ENCODE measurements around the gene GVQW3.

GVQW3 gene

GRCh38 chr11:76380977-76381719 is at the start of gene GVQW3, which contains the start of gene THAP12:
GVQW3 (plus strand) TSS chr11:76381323; CDS start chr11:76381829, 506 bp downstream.
THAP12 (minus strand) TSS chr11:76381132; CDS start chr11:76380836, 296 bp downstream.
- DNase-seq (ENCODE audit: low spot score): peak; percentile 95

GRCh38 chr11:76334826-76335389 is 46.2 kb upstream of the GVQW3 start:
- no peak for DNase-seq (ENCODE audit: low spot score)

DNA sequence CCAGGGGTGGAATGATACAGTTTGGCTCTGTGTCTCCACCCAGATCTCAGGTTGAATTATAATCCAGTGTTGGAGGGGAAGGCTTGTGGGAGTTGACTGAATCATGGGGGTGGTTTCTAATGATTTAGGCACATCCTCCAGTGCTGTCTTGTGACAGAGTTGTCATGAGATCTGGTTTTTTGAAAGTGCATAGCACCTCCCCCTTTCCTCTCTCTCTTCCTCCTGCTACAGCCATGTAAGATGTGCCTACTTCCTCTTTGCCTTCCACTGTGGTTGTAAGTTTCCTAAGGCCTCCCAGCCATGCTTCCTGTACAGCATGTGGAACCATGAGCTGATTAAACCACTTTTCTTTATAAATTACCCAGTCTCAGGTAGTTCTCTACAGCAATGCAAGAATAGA is 45.3 kb upstream of the GVQW3 start:
- no peak for DNase-seq (ENCODE audit: low spot score)

DNA sequence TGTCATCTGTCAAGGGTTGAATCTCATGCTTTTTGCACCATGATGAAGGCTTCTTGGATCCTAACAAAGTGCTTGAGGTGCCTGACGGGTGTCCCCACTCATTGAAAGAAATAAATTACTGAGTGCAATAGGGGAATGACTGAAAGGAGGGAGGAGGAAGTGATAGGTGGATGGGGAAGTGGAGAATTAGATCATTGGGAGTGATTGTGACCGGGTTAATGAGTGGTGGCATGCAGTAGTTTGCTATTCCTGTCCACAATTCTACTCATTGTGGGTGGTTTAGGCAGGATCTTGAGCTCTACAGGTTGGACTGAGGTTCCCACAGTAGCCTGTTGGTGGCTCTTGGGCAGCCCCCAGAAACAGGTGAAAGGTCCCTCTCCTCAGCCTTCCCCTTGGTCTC is 44.5 kb upstream of the GVQW3 start:
- DNase-seq (ENCODE audit: low spot score): no peak

DNA sequence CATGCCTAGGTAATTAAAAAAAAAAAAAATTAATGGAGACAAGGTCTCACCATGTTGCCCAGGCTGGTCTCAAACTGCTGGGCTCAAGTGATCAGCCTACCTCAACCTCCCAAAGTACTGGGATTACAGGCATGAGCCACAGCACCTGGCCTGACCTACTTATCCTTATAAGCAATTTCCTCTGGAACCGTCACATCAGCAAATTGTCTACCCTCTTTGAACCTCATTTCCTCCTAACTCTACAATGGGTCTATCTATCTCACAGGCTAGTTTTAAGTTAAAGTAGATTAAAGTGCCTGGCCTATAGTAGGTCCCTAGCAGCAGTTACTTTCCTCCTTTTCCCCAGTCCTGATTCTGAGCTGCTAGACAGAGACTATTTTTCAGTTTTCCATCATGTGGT is 43.7 kb upstream of the GVQW3 start:
- no peak for DNase-seq (ENCODE audit: low spot score)

- DNase-seq (ENCODE audit: low spot score): no peak
Measured at GRCh38 chr11:76337923-76338322, 43.2 kb upstream of the GVQW3 start.

DNA sequence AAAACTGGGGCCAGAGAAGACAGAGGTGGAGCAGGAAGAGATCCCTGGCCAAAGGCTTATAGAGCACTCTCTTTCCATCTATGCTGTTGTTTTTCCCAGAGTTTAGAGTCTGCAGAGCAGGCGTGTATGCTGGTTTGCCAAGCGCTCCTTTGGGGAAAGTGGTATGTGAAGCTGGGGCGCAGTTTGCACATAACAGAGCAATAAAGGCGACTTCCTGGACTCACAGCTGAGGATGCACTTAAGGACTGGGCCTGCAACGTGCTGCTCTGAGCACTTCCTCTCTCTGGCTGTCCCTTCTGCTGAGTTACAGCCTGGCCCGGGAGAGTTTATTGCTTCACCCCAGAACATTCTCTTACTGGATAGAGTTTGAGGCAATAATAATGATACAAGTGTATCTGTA is 41.9 kb upstream of the GVQW3 start:
- no peak for DNase-seq (ENCODE audit: low spot score)

- no peak for DNase-seq (ENCODE audit: low spot score)
Measured at GRCh38 chr11:76347466-76347865, 33.7 kb upstream of the GVQW3 start.

DNA sequence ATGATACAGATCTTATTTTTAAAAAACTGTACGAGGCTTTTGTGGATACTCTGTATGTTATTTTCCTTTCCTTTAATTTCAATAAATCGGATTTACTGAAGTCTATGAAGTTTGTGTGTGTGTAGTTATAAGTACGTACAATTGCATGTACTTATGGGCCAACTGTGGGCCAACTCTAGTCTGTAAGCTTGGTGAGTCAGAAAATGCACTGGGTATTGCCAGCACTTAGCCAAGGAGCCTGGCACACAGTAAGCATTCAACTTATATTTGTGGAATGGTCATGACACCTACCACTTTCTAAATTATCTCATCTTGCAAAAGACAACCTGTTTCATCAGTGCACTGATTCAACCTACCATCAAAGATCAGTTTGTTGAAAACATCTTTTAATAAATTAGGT is 32.8 kb upstream of the GVQW3 start:
- DNase-seq (ENCODE audit: low spot score): no peak

DNA sequence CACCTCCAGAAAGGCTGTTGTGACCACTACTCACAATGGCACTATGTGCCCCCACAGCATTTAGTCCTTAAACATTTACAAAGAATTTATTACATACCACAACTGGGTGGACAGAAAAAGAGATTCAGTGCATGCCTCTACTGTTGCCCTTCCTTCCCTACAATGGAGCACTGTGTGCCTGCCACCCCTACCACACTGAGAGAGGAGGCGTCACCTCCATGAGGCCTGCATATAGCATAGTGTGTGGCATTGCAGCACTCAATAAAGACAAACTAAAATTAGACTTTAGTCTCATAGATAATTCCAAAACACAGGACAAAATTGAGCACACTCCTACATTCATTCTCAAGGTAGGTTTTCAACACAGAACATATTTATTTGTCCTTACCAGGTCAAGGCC is 26.0 kb upstream of the GVQW3 start:
- no peak for DNase-seq (ENCODE audit: low spot score)

DNA sequence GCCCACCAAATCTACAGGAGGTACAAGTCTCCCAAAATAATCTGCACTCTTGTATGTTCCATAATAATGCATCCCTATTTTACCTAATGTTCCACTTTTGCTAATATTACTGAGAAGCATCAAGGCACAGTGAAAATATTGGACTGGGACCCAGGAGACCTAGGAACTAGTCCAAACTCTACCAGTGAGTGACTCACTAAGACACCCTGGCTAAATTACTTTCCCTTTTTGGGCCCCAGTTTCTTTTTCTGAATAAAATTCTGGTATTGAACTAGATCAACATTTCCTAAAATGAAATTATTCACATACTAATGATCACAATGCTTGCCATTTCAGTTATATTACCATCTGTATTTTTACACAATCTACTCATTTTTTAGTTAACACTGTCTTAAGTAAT is 19.7 kb upstream of the GVQW3 start:
- DNase-seq (ENCODE audit: low spot score): no peak

DNA sequence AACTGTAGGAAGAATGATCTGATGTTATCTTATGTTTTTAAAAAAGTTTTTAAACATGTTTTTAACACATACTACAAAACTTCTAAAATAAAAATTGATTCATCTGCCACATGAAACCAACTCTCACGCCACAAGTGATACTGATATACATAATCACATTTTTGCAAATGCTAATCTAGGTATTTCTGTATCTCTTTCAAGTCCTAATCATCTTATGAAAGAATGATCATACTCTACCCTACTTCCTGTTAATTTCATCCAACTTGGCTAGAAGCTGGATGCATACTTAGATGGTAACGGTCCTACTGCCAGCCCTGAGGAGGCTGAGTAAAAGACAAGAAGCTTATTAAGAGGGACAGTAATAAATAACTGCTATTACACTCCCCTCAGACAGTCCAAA is 19.3 kb upstream of the GVQW3 start:
- DNase-seq (ENCODE audit: low spot score): no peak

DNA sequence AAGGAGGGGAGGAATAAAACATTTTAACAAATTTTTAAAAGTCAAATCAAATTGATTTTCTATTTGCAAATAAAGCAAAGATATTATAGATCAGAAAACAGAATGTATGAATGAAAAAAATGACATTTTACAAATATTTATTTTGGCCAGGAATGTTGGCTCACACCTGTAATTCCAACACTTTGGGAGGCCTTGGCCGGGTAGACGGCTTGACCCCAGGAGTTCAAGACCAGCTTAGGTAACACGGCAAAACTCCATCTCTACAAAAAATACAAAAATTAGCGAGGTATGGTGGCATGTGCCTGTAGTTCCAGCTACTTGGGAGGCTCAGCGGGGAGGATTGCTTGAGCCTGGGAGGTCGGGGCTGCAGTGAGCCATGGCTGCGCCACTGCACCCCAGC is 18.4 kb upstream of the GVQW3 start:
- no peak for DNase-seq (ENCODE audit: low spot score)

- DNase-seq (ENCODE audit: low spot score): no peak
Measured at GRCh38 chr11:76365038-76365679, 16.0 kb upstream of the GVQW3 start.

DNA sequence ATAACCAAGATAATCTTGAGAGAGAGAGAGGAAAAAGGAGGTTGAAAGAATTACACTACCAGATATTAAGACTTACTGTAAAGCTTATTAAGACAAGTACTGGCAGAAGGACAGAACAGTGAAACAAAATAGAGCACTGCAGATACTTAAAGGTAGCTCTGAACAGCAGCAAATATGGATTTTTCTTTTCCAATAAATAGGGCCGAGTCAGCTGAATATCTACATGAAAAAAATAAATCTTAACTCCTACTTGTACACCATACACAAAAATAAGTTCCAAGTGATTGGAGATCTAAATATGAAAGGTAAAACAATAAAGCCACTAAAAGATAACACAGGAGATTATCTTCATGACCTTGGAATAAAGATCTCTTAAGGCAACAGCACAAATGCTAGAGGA is 12.6 kb upstream of the GVQW3 start:
- DNase-seq (ENCODE audit: low spot score): no peak

DNA sequence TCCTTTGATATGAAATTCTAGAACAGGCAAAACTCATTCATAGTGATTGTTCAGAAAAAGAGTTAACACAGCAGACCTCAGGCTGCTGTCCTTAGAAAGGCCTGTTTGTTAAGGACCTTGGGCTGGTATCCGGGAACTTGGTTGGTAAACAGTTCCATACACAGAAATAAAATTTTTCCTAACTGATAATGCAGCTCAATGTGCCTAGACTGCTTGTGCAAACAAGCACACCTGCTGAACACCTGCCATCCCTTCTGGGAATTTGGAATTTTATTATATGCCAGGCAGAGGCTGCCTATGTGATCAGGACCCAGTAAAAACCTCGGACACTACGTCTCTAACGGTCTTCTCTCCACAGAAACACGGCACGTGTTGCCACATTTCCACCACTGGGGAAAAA is 11.7 kb upstream of the GVQW3 start:
- no peak for DNase-seq (ENCODE audit: low spot score)

- no peak for DNase-seq (ENCODE audit: low spot score)
Measured at GRCh38 chr11:76371170-76371569, 10.0 kb upstream of the GVQW3 start.

- no peak for DNase-seq (ENCODE audit: low spot score)
Measured at GRCh38 chr11:76376746-76377558, 4.2 kb upstream of the GVQW3 start.

DNA sequence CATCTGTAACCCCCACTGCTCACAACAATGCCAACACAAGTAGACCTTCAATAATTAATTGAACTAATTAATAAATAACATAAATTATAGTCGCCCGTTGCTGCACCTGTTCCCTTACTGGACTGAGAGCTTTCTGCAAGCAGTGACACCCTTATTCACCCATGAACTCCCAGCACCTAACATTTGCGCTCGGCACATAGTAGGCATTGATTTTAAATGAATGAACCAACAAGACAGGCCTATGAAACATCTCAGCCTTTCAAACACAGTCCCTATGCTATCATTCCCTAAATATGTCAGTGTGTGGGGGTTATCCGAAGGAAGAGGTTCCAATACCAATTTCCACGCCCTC is 1.3 kb upstream of the GVQW3 start:
- DNase-seq (ENCODE audit: low spot score): no peak

GRCh38 chr11:76380159-76380976 is 755 bp upstream of the GVQW3 start:
- DNase-seq (ENCODE audit: low spot score): peak; percentile 25

DNA sequence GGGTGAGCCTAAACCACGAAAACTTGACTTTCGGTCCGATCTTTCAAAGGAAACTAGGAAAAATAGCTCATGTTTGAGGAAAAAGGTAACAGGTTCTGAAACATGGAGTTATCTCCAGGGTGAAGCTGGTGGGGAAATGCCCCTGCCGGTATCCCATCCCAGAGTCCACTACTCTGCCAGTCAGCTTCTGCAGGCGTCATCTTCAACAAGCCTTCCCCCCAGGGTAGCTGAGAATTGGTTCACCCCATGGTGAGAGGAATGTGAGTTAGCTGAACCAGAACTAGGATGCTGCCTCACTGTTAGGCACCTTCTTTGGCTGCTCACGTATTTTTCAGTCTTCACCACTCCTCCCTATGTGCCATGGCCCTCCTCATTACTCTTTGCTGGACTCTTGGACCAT is 1.1 kb downstream of the GVQW3 start:
- no peak for DNase-seq (ENCODE audit: low spot score)

- DNase-seq (ENCODE audit: low spot score): no peak
Measured at GRCh38 chr11:76385903-76386302, 4.8 kb downstream of the GVQW3 start.
